ENCODE data around the gene SLC25A30. TPM values are rescaled to one million over a fixed set of nuclear protein-coding genes. Genes with fewer than 3 reads are reported as not detected.
"Not testable (repeated sequence)": the region's sequence is repeated elsewhere in the genome, so short reads cannot be mapped to it uniquely, and the experiment has no call there.

Gene SLC25A30
- total and polyA plus RNA-seq, 11 donors = 27.9 to 208 (median 117) TPM

DNA sequence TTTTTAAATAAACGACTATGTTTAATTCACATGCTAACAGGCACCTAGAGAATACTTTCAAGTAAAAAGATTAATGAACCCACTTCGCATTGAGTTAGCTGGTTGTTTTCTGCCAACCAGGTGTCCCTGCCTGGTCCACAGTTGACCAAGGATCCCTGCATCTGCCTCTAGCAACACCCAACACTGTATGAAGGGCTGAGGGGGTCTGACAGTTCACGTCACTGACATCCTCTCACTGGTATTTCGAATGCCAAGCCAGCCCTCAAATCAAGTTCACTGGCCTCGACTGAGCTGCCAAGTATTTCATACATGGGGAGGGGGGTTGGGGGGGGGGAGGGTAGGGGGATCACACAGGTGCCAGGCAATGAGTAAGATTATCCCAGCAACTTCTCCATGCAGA lies 25.4 kb downstream of the SLC25A30 start:
- Histone ChIP-seq H3K36me3 (peaks cover 0 to 59% (median 29%) of the 10 kb centered on the region in 9 donors), H3K9me3 (no peaks in the 10 kb centered on the region), H3K4me3 (no peak overlapping the region), H3K27me3 (no peaks in the 10 kb centered on the region), H3K4me1 (peaks cover 0 to 45% (median 20%) of the 10 kb centered on the region in 12 donors), H3K27ac (peak overlapping the region in 4 of 12 donors; percentile 20 to 30 (median 22))
- WGBS, 4 donors = 46 to 61% (median 53%) methylated on average over 5 of the region's 5 CpGs
- peak in 1 of 4 donors; percentile 5 for ATAC-seq
- no peak for TF ChIP-seq POLR2A (IDR thresholded peaks at IDR 0.05)
- TF ChIP-seq, protein P1, sequence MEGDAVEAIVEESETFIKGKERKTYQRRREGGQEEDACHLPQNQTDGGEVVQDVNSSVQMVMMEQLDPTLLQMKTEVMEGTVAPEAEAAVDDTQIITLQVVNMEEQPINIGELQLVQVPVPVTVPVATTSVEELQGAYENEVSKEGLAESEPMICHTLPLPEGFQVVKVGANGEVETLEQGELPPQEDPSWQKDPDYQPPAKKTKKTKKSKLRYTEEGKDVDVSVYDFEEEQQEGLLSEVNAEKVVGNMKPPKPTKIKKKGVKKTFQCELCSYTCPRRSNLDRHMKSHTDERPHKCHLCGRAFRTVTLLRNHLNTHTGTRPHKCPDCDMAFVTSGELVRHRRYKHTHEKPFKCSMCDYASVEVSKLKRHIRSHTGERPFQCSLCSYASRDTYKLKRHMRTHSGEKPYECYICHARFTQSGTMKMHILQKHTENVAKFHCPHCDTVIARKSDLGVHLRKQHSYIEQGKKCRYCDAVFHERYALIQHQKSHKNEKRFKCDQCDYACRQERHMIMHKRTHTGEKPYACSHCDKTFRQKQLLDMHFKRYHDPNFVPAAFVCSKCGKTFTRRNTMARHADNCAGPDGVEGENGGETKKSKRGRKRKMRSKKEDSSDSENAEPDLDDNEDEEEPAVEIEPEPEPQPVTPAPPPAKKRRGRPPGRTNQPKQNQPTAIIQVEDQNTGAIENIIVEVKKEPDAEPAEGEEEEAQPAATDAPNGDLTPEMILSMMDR (IDR thresholded peaks at IDR 0.05) = no peak
- intact Hi-C loops (cut with DNase I) = loop anchor here in 1 of 10 donors (10.0 kb wide), 1 partner anchor 48 kb away; the partner anchor contains the start of gene TPT1
- no peak for DNase-seq

DNA sequence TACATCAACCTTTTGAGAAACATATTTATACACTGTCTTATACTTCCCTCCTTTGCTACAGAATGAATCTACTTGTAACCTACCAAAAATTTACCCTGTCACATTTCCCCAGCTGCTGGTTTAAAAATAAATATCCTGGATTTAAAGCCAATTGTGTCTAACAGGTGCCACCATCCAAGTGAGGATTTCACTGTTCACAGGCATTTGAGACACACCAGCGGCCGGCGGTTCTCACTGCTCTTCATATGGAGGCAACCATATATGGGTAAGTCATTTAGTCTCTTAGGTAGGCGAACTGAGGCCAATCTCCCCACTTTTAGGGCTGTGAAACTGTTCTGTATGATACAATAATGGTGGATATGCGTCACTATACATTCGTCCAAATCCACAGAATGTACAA lies 26.2 kb downstream of the SLC25A30 start:
- H3K27me3 ChIP-seq = no peaks in the 10 kb centered on the region
- H3K9me3 ChIP-seq = no peaks in the 10 kb centered on the region
- H3K4me1 ChIP-seq = peaks cover 0 to 39% (median 19%) of the 10 kb centered on the region in 12 donors
- intact Hi-C loops (cut with DNase I) = loop anchor here in 1 of 10 donors (10.0 kb wide), 1 partner anchor 47 kb away; the partner anchor contains the start of gene TPT1
- ATAC-seq = no peak
- 77 to 83% (median 81%) methylated on average over 6 of the region's 6 CpGs for WGBS, 4 donors
- no peak for DNase-seq
- H3K36me3 ChIP-seq = peaks cover 0 to 53% (median 35%) of the 10 kb centered on the region in 9 donors
- H3K27ac ChIP-seq = peak overlapping the region in 2 of 12 donors; percentile 5 to 20
- H3K4me3 ChIP-seq = no peak overlapping the region
- TF ChIP-seq POLR2A (IDR thresholded peaks at IDR 0.05) = no peak
- TF ChIP-seq, protein P1 (IDR thresholded peaks at IDR 0.05) = no peak

DNA sequence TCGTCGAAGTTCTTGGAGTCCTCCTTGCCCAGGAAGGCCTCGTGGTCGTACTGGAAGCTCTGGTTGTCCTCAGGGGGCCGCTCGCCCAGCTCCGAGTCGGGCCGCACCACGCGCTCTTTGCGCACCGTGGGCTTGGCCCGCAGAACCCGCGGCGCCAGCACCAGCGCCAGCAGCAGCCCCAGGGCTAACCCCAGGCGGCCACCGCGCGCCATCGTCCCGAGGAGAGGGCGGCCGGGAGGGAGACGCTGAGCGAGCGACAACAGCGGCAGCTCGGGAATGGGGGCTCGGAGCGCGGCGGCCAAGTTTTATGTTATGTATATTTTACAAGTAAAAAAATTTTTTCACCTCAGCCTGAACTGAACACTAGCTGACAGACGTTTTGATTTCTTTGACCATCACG lies 27.0 kb downstream of the SLC25A30 start:
- ATAC-seq = peak in 2 of 4 donors; percentile 24 to 38
- H3K27me3 ChIP-seq, H3K9me3 ChIP-seq, H3K27ac ChIP-seq, H3K4me3 ChIP-seq, DNase-seq: not testable (repeated sequence)
- peaks cover 0 to 33% (median 12%) of the 10 kb centered on the region in 12 donors for H3K4me1 ChIP-seq
- intact Hi-C loops (cut with DNase I) = loop anchor here in 1 of 10 donors (10.0 kb wide), 1 partner anchor 46 kb away; the partner anchor contains the start of gene TPT1
- 84 to 95% (median 94%) methylated on average over 33 to 37 of the region's 37 CpGs for WGBS, 4 donors
- H3K36me3 ChIP-seq = peaks cover 0 to 52% (median 34%) of the 10 kb centered on the region in 9 donors

DNA sequence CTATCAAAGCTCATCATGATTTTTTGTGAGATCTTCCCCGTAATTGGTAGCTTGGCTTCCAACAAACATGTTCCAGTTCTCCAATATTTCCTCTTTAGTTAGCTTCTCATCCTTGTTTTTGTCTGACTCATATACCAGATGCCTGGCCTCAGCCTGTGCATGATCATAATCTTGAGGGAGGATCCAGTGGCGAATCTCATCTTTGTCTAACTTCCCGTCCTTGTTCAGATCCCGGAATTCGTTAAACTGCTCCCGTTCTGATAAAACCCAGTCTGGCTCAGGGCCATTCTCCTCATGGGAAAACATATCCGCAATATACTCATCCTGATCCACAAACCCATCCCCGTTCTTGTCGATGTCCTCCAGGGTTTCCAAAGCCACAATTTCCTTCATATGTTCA lies 27.8 kb downstream of the SLC25A30 start:
- not testable (repeated sequence) for DNase-seq, H3K9me3 ChIP-seq, H3K27ac ChIP-seq, H3K27me3 ChIP-seq, H3K4me3 ChIP-seq
- peaks cover 0 to 33% (median 6%) of the 10 kb centered on the region in 12 donors for H3K4me1 ChIP-seq
- H3K36me3 ChIP-seq = peaks cover 0 to 52% (median 26%) of the 10 kb centered on the region in 9 donors
- intact Hi-C loops (cut with DNase I) = loop anchor here in 1 of 10 donors (10.0 kb wide), 1 partner anchor 46 kb away; the partner anchor contains the start of gene TPT1
- WGBS, 4 donors = 56 to 75% (median 67%) methylated on average over 8 to 9 of the region's 9 CpGs
- peak in 3 of 4 donors; percentile 35 to 63 (median 42) for ATAC-seq

DNA sequence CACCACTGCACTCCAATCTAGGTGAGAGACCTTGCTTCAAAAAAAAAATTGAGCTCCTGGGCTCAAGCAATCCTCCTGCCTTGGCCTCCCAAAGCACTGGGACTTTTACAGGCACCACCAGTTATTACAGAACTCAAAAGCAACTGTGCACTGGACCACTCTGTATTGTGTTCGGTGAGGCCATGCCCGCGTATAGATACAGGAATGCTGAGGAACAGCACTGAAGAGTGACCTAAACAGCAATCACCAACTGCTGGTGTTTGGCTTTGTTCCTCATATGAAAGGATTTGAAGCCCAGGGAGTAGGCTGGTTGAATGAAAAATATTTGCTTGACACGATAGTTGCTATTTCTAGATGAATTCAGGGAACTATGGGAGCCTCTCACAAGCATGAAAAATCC lies 29.5 kb downstream of the SLC25A30 start:
- Histone ChIP-seq H3K9me3 (no peaks in the 10 kb centered on the region), H3K27ac (peak overlapping the region in 2 of 12 donors; percentile 11 to 34), H3K4me3 (no peak overlapping the region), H3K27me3 (no peaks in the 10 kb centered on the region), H3K4me1 (peaks cover 0 to 32% (median 7%) of the 10 kb centered on the region in 12 donors), H3K36me3 (peaks cover 0 to 58% (median 20%) of the 10 kb centered on the region in 9 donors)
- intact Hi-C loops (cut with DNase I) = no loop called here
- DNase-seq = no peak
- TF ChIP-seq POLR2A (IDR thresholded peaks at IDR 0.05) = no peak
- TF ChIP-seq, protein P1 (IDR thresholded peaks at IDR 0.05) = no peak
- WGBS, 4 donors = 80 to 88% (median 82%) methylated on average over 4 of the region's 4 CpGs
- ATAC-seq = no peak

DNA sequence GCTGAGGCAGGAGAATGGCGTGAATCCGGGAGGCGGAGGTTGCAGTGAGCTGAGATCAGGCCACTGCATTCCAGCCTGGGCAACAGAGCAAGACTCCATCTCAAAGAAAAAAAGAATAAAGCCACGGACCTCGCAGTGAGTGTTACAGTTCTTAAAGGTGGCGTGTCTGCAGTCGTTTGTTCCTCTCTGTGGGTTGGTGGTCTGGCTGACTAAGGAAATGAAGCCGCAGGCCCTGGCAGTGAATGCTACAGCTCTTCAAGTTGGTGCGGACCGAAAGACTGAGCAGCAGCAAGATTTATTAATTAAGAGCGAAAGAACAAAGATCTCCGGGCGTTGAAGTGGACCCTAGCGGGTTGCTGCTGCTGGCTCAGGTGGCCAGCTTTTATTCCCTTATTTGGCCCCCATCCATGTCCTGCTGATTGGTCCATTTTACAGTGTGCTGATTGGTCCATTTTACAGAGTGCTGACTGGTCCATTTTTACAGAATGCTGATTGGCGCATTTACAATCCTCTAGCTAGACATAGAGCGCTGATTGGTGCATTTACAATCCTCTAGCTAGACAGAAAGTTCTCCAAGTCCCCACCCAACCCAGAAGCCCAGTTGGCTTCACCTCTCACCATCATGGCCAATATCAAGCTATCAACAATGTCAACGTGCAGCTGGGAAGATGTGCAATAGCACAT lies 31.1 kb downstream of the SLC25A30 start:
- H3K9me3 ChIP-seq; ATAC-seq; DNase-seq; intact Hi-C loops (cut with DNase I); H3K27me3 ChIP-seq; H3K4me3 ChIP-seq; H3K27ac ChIP-seq: not testable (repeated sequence)
- H3K36me3 ChIP-seq = peaks cover 0 to 44% (median 9%) of the 10 kb centered on the region in 9 donors
- peaks cover 0 to 25% (median 6%) of the 10 kb centered on the region in 12 donors for H3K4me1 ChIP-seq
- WGBS, 4 donors = 86 to 94% (median 88%) methylated on average over 17 of the region's 17 CpGs

All from heart left ventricle (tissue), 16 donors.